ENCODE data around the gene SV2B. TPM values are rescaled to one million over a fixed set of nuclear protein-coding genes. Genes with fewer than 3 reads are reported as not detected.

Gene SV2B
- total and polyA plus RNA-seq, 2 donors (not counting 1 experiment from before 2014, with no cell fraction given) = not detected

DNA sequence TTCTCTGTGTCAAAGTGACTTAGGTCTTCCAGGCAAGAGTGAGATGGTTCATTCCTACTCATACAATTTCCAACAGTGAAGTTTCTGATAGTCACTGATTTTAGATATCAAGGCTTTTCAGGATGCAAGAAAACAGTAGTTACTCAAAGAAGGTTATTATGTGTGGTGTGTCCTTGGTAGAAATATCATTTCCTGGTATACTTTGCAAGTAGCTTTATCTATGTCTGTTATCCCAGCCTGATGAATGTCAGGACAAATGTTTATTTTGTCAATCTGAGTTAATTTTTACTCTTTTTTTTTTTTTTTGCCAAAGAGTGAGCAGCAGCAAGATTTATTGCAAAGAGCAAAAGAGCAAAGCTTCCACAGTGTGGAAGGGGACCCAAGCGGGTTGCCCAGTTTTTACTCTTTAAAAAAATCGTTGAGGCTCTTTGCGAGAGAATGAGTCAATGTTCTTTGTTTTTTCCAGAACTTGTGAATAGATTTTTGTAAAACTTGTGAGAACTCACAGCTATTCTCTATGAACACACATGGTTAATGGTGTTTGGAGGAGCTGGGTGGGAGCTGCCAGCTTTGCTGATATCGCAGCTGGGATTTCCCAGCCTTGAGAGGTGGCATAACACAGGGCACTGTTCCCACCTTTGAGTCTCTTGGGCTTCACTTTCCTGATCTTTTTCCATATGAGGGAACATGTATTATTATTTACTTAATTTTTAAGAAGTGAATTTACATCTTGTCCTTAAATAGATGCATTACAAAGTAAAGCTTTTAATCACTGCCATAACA, 51.9 kb downstream of the SV2B start:
- H3K4me3 ChIP-seq (ENCODE audit: control extremely low read depth in 1 of 5, extremely low read depth in 1 of 5, insufficient read depth in 1 of 5, low read depth in 2 of 5, low read length in 4 of 5) = no peak overlapping the region
- H3K36me3 ChIP-seq (replicated peaks in 1 of 2; ENCODE audit: control extremely low read depth in 1 of 2, control insufficient read depth in 1 of 2, extremely low read depth in 1 of 2, insufficient read depth in 2 of 2, low read length in 1 of 2) = no peaks in the 10 kb centered on the region
- TF ChIP-seq EZH2 (IDR thresholded peaks at IDR 0.05; ENCODE audit: borderline replicate concordance, insufficient read depth, low read depth, low read length, poor library complexity, severe bottlenecking) = no peak
- TF ChIP-seq CTCF (IDR thresholded peaks at IDR 0.05) = no peak
- ATAC-seq (ENCODE audit: low read depth) (no peak), DNase-seq (no peak)
- no peaks in the 10 kb centered on the region for H3K4me1 ChIP-seq (ENCODE audit: control insufficient read depth in 2 of 2, insufficient read depth in 2 of 2, low read length in 2 of 2)
- intact Hi-C loops (cut with micrococcal nuclease) = no loop called here
- H3K9me3 ChIP-seq (ENCODE audit: control extremely low read depth in 1 of 3, control insufficient read depth in 2 of 3, insufficient read depth in 1 of 3, low read length in 2 of 3) = no peaks in the 10 kb centered on the region
- no CpG with 5 or more reads among the region's 4 CpGs for WGBS (ENCODE audit: insufficient coverage)
- no peaks in the 10 kb centered on the region for H4K20me1 ChIP-seq (ENCODE audit: control insufficient read depth, insufficient read depth, low read length, poor library complexity, severe bottlenecking)
- no peak overlapping the region for H2AFZ ChIP-seq (ENCODE audit: insufficient read depth, low read depth, low read length, poor library complexity, severe bottlenecking)
- Mint-ChIP-seq H3K27me3 (peaks cover 64% of the 10 kb centered on the region), H3K4me1 (no peaks in the 10 kb centered on the region), H3K4me3 (no peak overlapping the region), H3K9me3 (ENCODE audit: insufficient read depth) (no peaks in the 10 kb centered on the region), H3K27ac (no peak overlapping the region)
- H3K79me2 ChIP-seq (ENCODE audit: control insufficient read depth, insufficient read depth, low read length) = no peaks in the 10 kb centered on the region
- no peak overlapping the region for H3K4me2 ChIP-seq (replicated peaks; ENCODE audit: low read depth, low read length, poor library complexity, severe bottlenecking)
- no peak overlapping the region for H3K9ac ChIP-seq (ENCODE audit: low read length)
- POLR2A ChIA-PET = no interaction called here
- no peak overlapping the region for H3K27ac ChIP-seq (ENCODE audit: low read length in 2 of 2)
- CTCF ChIA-PET = interaction anchor here (1.3 kb wide), 1 partner anchor 13 kb away, joined by 3 read pairs; no protein-coding TSS in a partner anchor
- H3K27me3 ChIP-seq (replicated peaks in 1 of 4; ENCODE audit: control extremely low read depth in 1 of 4, control insufficient read depth in 3 of 4, insufficient read depth in 4 of 4, low read length in 3 of 4) = peaks cover 0 to 30% (median 3%) of the 10 kb centered on the region in 4 experiments

- 79% methylated on average over 9 of the region's 10 CpGs for WGBS (ENCODE audit: insufficient coverage)
- POLR2A ChIA-PET = no interaction called here
These were observed 53.0 kb downstream of the SV2B start for GRCh38 chr15:91152896-91153581.

More at GRCh38 chr15:91152896-91153581, 53.0 kb downstream of the SV2B start:
- ATAC-seq (ENCODE audit: low read depth) = no peak
- CTCF ChIA-PET = interaction anchor here (0.6 kb wide), 1 partner anchor 1459 kb away, joined by 3 read pairs; no protein-coding TSS in a partner anchor
- no peak overlapping the region for H3K27ac Mint-ChIP-seq
- Histone ChIP-seq H2AFZ (ENCODE audit: insufficient read depth, low read depth, low read length, poor library complexity, severe bottlenecking) (no peak overlapping the region), H3K4me2 (replicated peaks; ENCODE audit: low read depth, low read length, poor library complexity, severe bottlenecking) (no peak overlapping the region), H3K27me3 (replicated peaks in 1 of 4; ENCODE audit: control extremely low read depth in 1 of 4, control insufficient read depth in 3 of 4, insufficient read depth in 4 of 4, low read length in 3 of 4) (peaks cover 0 to 24% (median 3%) of the 10 kb centered on the region in 4 experiments), H4K20me1 (ENCODE audit: control insufficient read depth, insufficient read depth, low read length, poor library complexity, severe bottlenecking) (no peaks in the 10 kb centered on the region), H3K79me2 (ENCODE audit: control insufficient read depth, insufficient read depth, low read length) (no peaks in the 10 kb centered on the region), H3K4me1 (ENCODE audit: control insufficient read depth in 2 of 2, insufficient read depth in 2 of 2, low read length in 2 of 2) (no peaks in the 10 kb centered on the region), H3K4me3 (ENCODE audit: control extremely low read depth in 1 of 5, extremely low read depth in 1 of 5, insufficient read depth in 1 of 5, low read depth in 2 of 5, low read length in 4 of 5) (no peak overlapping the region), H3K27ac (ENCODE audit: low read length in 2 of 2) (no peak overlapping the region), H3K9ac (ENCODE audit: low read length) (no peak overlapping the region), H3K36me3 (replicated peaks in 1 of 2; ENCODE audit: control extremely low read depth in 1 of 2, control insufficient read depth in 1 of 2, extremely low read depth in 1 of 2, insufficient read depth in 2 of 2, low read length in 1 of 2) (no peaks in the 10 kb centered on the region), H3K9me3 (ENCODE audit: control extremely low read depth in 1 of 3, control insufficient read depth in 2 of 3, insufficient read depth in 1 of 3, low read length in 2 of 3) (no peaks in the 10 kb centered on the region)
- H3K4me3 Mint-ChIP-seq = no peak overlapping the region
- H3K4me1 Mint-ChIP-seq = no peaks in the 10 kb centered on the region
- intact Hi-C loops (cut with micrococcal nuclease) = no loop called here
- DNase-seq = no peak
- TF ChIP-seq EZH2 (IDR thresholded peaks at IDR 0.05; ENCODE audit: borderline replicate concordance, insufficient read depth, low read depth, low read length, poor library complexity, severe bottlenecking) (no peak), CTCF (IDR thresholded peaks at IDR 0.05) (no peak)
- no peaks in the 10 kb centered on the region for H3K9me3 Mint-ChIP-seq (ENCODE audit: insufficient read depth)
- peaks cover 56% of the 10 kb centered on the region for H3K27me3 Mint-ChIP-seq

All from B cell (primary cell).